GM21423 (cell line): ENCODE measurements around the gene IL1F10.

ENCODE experiments used
- ATAC-seq: cut with Tn5 transposase; IDR thresholded peaks from one replicate; pipeline ENCODE4 v1.9.1; 2021; ENCODE audit warnings: mild to moderate bottlenecking, moderate library complexity; ENCODE audit not compliant: unreplicated experiment

The IL1F10 gene, protein sequence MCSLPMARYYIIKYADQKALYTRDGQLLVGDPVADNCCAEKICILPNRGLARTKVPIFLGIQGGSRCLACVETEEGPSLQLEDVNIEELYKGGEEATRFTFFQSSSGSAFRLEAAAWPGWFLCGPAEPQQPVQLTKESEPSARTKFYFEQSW

DNA sequence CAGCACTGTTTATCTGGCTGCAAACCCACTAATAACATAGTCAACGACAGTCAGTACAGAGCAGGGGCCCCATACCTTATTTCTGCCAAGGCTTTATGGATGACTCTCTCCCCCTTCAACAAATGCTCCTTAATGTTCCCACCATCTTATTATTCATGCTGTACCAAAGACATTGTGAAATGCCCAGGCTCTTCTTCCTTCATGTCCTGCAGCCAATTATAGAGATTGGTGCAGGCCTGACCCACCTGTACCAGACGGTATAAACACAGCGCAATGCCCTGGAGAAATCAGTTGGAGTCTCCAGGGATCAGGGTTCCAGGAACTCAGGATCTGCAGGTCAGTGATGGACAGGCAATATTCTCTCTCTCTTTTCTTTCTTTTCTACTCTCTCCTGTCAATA lies at the start of gene IL1F10:
TSS of gene IL1F10 (plus strand) at position 290 of the 400 bp plus-strand sequence. CDS start 4,769 bp downstream, outside the sequence.
- no peak for ATAC-seq

DNA sequence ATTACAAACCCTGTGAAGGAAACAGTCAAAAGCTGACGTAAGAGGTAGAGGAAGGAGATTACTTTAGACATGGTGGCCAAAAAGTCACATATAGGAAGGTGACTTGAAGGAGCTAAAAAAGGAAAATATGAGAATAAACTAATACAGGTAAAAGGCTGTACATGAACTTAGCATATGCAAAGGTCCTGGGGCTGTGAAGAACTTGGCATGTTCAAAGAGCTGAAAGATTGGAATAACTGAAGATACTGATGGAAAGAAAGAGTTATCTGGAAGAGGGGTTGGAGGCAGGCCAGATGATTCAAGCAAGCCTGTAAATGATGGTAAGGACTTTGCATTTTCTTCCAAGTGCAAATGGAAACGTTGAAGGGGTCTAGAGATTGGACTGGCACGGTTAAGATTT lies 49.3 kb upstream of the IL1F10 start:
- no peak for ATAC-seq

DNA sequence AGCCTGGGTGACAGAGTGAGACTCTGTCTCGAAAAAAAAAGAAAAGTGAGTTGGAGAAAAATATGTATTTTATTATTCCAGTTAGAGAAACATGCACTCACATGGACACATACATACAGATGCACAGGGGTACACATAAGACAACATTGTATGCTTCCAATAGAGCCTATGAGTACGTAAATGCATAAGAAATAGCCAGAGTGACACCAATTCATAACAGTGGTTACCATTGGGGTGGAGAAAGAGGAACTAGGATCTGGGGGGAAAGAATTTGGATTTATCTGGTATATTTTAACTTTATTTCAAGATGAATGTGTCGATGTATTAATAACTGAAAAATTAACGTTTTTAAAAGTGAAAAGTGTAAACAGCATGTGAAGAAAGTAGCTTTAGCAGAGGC lies 46.5 kb upstream of the IL1F10 start:
- ATAC-seq, result no peak

DNA sequence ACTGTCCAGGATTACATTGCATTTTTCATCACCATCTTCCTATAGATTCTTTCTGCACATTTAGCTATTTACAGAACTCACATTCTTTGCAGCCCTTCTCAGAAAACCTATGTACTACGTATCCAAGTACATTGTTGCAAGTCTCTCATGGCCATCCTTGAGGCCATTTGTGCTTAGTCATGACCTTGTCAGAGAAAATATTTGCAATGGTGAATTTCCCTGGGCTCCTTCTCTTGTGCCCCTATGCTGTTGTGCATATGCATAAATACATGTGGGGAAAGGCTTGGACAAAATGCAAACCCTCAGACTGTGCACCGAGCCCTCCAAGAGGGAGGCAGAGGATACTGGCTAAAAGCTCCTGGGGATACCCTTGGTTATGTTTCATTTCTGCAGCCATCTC lies 43.0 kb upstream of the IL1F10 start:
- ATAC-seq, result no peak

DNA sequence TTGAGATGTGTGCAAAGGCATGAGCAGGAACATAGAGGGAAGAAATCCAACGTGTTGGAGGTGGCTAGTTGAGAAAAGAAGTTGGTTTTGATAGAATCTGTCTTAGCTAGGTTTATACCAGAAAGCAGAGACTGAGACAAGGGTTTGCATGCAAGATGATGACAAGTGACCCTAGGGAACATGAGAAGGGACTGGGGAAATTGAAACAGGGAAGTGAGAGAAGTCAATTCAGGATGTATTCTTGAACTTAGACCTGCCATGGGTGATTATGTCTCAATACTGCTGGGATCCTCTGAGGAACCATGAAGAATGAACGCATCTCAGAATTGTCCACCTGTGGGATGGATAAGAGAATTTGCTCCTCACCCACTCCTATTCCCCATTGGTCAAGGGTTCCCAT lies 42.0 kb upstream of the IL1F10 start:
- ATAC-seq, result no peak

DNA sequence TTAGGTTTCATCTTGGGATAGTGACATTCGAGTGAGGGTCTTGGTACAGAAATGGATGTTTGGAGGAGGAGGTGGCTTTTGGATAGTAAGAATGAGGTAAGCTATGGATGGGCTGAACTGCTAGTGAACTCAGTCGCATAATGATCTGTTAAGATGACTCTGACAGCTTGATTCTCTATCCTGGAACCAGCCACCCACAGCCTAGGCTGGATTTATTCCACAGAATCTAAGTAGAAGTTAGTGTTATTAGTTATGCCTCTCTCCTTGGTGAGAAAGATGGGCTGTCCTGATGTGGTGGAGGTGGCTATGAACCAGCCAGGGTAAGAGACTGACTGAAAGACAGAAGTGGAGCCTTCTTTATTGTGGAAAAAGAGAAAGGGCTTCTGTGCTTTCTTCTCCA lies 40.1 kb upstream of the IL1F10 start:
- no peak for ATAC-seq

DNA sequence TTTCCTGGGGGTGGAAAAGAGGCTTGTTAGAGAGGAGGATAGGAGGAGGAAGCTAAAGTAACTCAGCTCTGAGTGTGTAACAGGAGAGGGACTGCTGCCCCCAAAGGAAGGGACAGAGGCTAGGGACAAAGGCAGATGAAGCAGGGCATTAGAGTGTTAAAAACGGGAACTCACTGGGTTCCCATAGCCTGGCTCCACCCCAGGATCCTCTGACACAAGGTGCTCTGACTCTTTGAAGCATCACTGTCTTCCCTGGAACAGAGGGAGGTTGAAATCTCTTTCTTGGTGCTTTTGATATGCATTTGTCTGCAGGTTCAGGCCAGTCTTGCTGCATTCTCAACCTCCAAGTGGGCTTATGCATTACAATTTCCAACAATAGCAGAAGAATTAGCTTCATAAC lies 39.7 kb upstream of the IL1F10 start:
- no peak for ATAC-seq

DNA sequence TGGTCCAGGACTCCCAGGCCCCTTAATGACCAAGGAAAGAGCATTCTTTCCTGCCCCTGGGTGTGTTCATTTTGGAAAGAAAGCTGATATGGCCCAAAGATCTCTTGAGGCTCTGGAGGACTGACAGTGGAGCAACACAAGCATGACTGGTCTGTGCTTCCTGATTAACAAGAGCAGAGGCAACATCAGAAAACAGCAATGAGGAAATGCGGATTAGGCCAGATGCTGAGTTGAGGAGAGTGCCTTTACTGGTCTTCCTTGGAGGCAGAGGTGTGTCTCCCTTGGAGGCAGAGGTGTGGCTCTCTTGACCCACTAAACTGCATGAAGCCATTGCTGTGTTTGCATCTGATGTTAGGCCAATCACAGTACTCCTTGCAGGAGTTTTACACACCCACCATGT lies 35.0 kb upstream of the IL1F10 start:
- no peak for ATAC-seq

DNA sequence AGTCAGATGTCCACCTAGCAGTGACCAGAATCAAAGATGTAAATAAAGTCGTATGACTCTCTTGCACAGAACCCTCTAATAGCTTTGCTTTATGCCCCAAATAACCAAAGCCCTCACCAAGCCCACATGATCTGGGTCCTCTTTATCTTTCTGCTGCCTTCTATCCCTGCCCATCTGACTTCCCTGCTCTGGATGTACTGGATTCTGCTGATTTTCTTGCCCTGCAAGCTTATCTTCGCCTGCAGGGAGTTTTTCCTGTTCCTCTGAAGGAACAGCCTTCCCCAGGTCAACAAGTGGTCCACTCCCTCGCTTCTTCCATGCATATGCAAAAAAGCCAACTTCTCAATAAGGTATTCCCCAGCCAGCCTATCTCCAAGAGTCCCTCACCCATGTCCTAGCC lies 33.8 kb upstream of the IL1F10 start:
- no peak for ATAC-seq

DNA sequence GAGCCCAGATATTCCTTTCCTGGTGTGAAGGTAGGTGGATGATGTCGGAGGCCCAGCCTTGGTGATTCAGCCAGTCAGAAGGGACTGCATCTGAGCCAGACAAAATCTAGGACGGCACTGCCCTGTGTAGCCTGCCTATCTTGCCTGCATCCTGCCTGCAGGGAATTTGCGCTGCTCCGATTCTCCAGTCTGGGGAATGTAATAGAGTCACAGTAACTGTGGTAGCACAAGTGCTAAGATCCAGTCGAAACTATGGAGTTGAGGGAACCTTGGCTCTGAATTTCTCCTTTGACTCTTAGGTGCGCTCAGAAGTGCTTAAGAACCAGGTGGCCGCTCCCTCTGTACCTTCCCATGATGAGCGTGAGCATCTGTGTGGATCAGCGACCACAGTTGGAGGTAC lies 31.0 kb upstream of the IL1F10 start:
- ATAC-seq, result no peak

DNA sequence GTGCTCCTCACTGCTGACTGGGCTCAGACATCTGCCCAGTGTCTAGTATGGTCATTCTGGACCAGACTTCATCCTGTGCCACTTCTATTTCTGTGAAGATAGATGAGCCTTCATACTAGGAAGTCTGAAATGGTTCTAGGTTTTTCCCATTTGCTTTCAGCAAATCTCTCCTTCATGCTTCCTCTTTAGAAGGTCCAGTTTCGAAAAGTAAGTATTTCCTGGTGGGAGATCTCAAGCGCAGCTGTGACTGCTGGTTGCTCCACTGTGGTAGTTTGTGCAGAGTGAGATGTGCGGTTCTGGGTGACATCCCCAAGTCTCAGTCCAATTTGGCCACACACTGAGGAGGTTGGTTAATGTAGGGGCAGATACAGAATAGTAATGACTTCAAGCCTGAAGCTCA lies 29.5 kb upstream of the IL1F10 start:
- ATAC-seq, result no peak

DNA sequence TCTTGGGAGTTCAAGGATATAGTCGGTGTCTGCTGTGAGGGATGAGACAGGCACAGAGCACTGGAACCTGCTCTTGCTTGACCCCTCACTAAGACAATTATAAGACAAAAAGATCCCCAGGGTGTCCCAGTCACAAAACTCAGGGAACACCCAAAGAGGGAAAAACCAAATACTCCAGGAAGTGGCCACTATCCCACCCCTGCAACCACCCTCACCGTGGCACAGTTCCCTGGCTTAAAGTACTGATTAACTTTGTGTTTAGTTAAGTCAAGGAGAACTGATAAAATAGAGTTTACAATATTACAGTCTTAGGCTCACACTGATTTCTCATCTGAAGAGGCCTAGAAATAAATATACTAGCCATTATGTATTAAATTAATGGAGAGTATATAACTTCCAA lies 28.6 kb upstream of the IL1F10 start:
- ATAC-seq, result no peak

DNA sequence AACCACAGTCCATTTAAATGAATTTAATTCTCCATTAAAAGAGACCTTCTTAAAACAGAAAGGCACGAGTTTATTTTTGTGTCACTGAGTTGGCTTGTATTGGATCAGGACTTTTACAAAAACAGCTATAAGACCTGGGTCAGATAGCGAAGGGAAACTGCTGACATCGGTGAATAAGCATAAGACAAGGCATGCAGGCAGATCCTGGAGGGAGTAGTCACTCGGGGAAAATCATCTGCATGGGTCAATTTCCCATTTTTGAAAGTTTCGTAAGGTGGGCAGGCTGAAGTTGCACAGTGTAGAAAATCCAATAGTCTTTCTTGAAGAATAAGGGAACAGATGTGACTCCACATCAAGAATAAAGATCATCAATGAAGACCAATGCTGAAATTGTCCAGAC lies 28.1 kb upstream of the IL1F10 start:
- ATAC-seq, result no peak

DNA sequence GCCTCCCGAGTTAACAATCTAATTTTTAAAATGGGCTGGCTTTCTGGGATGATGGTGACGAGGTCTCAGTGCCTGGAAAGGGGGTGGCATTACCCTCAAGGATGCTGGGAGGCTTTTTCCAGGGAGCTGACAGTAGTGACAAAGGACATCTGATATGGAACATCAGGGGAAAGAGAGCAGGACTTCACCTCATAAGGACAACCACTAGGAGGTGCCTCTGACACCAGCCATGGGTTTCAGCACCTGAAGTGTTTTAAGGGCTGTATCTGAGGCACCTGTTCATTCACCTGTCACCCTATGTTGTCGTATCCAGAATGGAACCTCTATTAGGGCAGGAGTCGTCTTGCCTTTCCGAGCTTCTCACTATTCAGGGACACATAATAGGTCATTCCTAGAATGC lies 25.9 kb upstream of the IL1F10 start:
- no peak for ATAC-seq

DNA sequence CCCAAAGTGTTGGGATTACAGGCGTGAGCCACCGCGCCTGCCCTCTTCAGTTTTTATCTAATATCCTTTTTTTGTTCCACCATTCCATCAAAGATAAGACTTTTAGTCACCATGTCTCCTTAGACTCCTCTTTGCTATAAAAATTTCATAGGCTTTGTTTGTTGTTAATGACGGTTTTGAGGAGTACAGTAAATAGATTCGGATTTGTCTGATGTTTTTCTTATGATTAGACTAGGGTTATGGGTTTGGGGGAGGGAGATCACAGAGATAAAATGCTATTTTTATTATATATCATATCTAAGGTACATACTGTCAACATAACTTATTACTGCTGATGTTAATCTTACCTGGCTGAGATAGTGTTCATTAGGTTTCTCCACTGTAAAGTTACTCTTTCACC lies 21.3 kb upstream of the IL1F10 start:
- no peak for ATAC-seq

DNA sequence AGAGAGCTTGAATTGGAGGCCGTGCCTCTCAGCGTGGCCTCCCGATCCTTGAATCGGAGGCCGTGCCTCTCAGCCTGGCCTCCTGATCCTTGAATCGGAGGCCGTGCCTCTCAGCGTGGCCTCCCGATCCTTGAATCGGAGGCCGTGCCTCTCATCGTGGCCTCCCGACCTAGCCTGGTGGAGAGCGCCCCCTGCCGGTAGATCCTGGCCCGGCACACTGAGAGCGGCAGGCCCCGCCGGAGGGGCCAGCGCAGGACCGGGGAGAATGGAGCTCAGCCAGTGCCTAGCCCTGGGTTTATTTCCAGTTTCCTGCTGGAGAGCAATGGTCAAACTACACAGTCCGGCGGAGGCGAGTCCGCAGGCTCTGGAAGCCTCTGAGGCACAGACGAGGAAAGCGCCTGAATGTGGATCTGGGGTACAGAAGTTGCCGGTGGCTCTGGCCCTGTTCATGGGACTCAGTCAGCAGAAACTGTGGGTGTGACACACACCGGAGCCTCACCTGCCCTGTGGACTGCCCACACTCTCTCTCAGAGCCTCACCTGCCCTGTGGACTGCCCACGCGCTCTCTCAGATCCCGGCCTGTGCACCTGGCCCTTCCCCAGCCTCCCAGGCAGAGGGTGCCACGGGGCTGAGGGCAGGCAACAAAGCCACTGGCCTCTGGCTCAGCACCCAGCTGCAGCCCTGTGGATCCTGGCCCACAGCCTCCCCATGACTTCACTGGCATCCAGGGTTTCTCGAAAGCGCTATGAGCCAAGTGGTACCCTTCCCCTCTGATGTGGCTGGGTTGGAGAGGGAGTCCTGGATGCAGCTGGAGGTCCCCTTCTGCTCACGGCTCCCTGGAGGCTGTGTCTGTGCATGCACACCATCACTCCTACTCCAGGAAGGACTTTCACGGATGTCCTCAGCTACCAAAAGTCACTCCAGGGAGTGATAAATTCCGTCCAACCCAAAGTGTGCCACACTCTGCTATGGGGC lies 16.6 kb upstream of the IL1F10 start:
- no peak for ATAC-seq

DNA sequence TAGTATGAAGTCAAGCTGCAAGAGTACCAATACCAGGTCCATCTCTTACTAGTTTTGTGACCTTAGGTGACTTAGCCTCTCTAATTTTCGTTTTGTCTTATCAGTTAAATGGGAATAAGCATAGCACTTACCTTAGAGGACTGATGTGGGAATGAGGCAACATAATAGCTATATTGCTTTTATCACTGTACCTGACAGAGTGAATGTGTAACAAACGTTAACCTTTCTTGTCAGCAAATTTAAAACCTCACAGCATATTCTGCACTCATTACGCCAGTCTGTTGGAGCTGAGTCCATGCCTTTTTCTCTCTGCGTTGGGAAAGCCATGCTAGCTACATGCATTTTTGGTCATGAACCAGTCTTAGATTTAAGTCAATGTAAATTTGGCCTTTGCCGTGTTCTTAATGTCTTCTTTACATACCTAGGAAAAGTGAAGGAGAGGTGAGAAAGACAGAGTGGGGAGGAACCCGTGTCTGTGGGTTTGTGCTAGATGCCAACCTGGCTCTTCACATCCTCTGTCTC lies 15.3 kb upstream of the IL1F10 start, which contains the start of gene IL36B:
TSS of gene IL36B (minus strand) at position 472 of the 522 bp plus-strand sequence.
- no peak for ATAC-seq

DNA sequence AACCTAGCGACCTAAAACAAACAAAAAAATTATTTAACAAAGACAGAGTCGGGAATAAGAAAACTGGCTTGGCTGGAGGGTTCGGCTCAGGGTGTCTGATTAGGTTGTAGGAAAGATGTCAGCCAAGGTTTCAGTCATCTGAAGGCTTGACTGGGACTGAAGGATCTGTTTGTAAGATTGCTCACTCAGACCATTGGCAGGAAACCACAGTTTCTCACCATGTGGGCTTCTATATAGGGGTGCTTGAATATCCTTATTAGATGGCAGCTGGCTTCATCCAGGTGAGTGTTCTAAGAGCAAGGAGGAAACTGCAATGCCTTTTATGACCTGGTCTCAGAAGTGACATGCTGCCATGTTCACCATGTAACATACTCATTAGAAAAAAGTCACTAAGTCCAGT lies 14.1 kb upstream of the IL1F10 start:
- ATAC-seq, result no peak

DNA sequence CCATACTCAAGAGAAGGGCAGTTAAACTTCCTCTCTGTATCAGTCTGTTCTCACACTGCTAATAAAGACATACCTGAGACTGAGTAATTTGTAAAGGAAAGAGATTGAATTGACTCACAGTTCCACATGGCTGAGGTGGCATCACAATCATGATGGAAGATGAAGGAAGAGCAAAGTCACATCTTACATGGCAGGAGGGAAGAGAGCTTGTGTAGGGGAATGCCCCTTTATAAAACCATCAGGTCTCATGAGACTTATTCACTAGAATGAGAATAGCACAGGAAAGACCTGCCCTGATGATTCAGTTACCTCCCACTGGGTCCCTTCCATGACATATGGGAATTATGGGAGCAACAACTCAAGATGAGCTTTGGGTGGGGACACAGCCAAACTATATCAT lies 13.7 kb upstream of the IL1F10 start:
- ATAC-seq, result no peak

DNA sequence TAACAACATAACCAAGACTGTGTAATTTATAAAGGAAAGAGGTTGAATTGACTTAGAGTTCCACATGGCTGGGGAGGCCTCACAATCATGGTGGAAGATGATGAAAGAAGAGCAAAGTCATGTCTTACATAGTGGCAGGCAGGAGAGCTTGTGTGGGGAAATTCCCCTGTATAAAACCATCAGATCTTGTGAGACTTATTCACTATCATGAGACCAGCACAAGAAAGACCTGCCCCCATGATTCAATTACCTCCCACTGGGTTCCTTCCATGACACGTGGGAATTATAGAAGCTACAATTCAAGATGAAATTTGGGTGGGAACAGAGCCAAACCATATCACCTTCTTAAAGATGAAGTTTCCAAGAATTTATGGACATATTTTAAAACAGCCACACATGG lies 11.2 kb upstream of the IL1F10 start:
- ATAC-seq, result no peak

DNA sequence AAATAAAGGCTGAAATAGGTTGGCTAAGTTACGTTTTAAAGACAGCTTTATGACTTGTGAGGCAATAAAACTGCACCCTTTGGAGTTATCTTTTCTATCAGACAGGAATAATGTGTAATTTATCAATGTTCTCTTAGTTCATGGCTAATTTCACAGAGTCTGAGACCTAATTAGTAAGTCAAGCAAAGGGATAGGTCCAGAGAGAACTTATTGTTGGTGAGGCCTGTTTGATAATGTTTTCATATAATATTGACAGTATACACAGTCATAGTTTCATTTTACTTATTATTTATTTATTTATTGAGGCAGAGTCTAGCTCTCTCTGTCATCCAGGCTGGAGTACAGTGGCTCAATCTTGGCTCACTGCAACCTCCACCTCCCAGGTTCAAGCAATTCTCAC lies 10.7 kb upstream of the IL1F10 start:
- no peak for ATAC-seq

DNA sequence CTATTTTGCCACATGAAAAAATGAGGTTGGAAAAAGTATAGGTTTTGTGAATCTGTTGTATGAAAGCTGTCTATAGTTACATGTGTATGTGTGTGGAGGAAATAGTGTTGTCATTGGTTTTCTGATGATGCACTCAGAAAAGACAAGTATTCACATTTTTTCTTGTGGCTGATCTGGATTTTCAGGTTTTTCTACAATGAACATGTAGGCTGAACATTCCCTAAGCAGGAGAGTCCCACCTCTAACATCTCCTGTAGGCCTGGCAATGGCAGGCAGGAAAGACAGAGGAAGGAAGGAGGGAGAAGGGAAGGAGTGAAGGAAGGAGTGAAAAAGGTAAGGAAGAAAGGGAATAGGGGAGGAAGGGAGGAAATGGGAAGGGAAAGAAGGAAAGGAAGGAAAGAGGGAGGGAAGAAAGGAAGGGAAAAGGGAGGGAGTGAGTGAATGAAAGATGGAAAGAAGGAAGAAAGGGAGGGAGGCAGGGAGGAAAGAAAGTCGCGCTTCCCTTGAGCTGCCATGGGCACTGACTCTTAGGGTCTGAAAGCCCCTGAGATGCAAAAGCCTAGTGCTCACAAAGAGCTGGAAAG lies 9.3 kb upstream of the IL1F10 start:
- ATAC-seq, result no peak
